KOPT-K1 (cell line): ENCODE data around the gene NXPE4.
"Not testable (repeated sequence)": the region's sequence is repeated elsewhere in the genome, so short reads cannot be mapped to it uniquely, and the experiment has no call there.

ENCODE experiments used
- H3K27ac ChIP-seq: fragments of 200-600 bp; sonication (generic); 2 replicates; pipeline ENCODE4 v1.5.1; 2016; ENCODE audit warnings: antibody characterized with exemption, mild to moderate bottlenecking, low read depth, low read length; ENCODE audit not compliant: poor library complexity, severe bottlenecking
- H3K36me3 ChIP-seq: fragments of 200-600 bp; sonication (generic); 2 replicates; pipeline ENCODE4 v1.5.1; 2017; ENCODE audit warnings: antibody characterized with exemption, mild to moderate bottlenecking, low read length, moderate library complexity; ENCODE audit not compliant: insufficient read depth
- H3K9me3 ChIP-seq: fragments of 200-600 bp; sonication (generic); 2 replicates; pipeline ENCODE4 v1.5.1; 2017; ENCODE audit warnings: antibody characterized with exemption, low read length, mild to moderate bottlenecking; ENCODE audit not compliant: insufficient read depth, poor library complexity, severe bottlenecking

NXPE4 gene

DNA sequence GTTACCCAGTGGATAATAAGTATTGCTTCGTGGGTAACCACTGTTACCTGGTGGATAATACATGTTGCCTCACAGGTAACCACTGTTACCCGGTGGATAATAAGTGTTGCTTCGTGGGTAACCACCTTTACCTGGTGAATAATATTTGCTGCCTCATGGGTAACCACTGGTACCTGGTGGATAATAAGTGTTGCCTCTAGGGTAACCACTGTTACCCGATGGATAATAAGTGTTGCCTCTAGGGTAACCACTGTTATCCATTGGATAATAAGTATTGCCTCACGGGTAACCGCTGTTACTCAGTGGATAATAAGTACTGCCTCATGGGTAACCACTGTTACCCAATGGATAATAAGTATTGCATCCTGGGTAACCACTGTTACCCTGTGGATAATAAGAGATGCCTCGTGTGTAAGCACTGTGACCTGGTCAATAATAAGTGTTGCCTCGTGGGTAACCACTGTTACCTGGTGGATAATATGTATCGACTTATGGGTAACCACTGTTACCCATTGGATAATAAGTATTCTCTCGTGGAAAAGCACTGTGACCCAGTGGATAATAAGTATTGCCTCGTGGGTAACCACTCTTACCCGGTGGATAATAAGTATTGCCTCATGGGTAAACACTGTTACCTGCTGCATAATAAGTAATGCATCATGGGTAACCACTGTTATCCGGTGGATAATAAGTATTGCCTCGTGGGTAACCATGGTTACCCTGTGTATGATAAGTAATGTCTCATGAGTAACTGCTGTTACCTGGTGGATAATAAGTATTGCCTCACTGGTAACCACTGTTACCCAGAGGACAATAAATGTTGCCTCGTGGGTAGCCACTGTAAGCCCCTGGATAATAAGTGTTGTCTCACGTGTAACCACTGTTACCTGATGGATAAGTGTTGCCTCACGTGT, 20.1 kb upstream of the NXPE4 start:
- no peak overlapping the region for H3K27ac ChIP-seq
- H3K36me3 ChIP-seq: no peaks in the 10 kb centered on the region
- peaks cover 81% of the 10 kb centered on the region for H3K9me3 ChIP-seq

DNA sequence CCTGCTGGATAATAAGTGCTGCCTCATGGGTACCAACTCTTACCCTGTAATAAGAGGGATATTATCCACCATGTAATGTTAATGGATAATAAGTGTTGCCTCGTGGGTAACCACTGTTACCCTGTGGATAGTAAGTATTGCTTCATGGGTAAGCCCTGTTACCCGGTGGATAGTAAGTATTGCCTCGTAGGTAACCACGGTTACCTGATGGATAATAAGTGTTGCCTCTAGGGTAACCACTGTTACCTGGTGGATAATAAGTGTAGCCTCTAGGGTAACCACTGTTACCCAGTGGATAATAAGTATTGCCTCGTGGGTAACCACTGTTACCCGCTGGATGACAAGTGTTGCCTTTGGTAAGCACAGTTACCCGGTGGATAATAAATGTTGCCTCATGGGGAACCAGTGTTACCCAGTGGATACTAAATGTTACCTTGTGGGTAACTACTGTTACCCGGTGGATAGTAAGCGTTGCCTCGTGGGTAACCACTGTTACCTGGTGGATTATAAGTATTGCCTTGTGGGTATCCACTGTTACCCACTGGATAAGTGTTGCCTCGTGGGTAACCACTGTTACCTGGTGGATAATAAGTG, 18.6 kb upstream of the NXPE4 start:
- Histone ChIP-seq H3K27ac (no peak overlapping the region), H3K9me3 (peaks cover 80% of the 10 kb centered on the region), H3K36me3 (no peaks in the 10 kb centered on the region)

DNA sequence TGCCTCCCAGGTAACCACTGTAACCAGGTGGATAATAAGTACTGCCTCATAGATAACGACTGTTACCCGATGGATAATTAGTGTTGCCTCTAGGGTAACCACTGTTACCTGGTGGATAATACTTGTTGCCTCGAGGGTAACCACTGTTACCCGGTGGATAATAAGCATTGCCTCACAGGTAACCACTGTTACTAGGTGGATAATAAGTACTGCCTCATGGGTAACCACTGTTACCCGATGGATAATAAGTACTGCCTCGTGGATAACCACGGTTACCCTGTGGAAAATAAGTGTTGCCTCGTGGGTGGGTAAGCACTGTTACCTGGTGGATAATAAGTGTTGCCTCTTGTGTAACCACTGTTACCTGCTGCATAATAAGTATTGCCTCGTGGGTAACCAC, 17.5 kb upstream of the NXPE4 start:
- not testable (repeated sequence) for H3K36me3 ChIP-seq, H3K27ac ChIP-seq
- H3K9me3 ChIP-seq: peaks cover 78% of the 10 kb centered on the region

DNA sequence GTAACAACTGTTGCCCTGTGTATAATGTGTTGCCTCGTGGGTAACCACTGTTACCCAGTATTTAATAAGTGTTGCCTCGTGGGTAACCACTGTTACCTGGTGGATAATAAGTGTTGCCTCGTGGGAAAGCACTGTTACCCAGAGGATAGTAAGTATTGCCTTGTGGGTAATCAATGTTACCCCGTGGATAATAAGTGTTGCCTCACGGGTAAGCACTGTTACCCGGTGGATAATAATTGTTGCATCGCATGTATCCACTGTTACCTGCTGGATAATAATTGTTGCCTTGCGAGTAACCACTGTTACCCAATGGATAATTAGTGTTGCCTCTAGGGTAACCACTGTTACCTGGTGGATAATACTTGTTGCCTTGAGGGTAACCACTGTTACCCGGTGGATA, 17.1 kb upstream of the NXPE4 start:
- Histone ChIP-seq H3K27ac (no peak overlapping the region), H3K9me3 (peaks cover 74% of the 10 kb centered on the region), H3K36me3 (no peaks in the 10 kb centered on the region)

DNA sequence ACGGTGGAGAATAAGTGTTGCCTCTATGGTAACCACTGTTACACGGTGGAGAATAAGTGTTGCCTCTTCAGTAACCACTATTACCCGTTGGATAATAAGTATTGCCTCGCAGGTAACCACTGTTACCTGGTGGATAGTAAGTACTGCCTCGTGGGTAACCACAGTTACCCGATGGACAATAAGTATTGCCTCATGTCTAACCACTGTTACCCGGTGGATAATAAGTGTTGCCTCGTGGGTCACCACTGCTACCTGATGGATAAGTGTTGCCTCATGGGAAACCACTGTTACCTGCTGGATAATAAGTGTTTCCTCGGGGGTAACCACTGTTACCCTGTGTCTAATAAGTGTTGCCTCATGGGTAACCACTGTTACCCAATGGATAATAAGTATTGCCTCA, 16.6 kb upstream of the NXPE4 start:
- not testable (repeated sequence) for H3K36me3 ChIP-seq, H3K27ac ChIP-seq
- H3K9me3 ChIP-seq: peaks cover 71% of the 10 kb centered on the region

DNA sequence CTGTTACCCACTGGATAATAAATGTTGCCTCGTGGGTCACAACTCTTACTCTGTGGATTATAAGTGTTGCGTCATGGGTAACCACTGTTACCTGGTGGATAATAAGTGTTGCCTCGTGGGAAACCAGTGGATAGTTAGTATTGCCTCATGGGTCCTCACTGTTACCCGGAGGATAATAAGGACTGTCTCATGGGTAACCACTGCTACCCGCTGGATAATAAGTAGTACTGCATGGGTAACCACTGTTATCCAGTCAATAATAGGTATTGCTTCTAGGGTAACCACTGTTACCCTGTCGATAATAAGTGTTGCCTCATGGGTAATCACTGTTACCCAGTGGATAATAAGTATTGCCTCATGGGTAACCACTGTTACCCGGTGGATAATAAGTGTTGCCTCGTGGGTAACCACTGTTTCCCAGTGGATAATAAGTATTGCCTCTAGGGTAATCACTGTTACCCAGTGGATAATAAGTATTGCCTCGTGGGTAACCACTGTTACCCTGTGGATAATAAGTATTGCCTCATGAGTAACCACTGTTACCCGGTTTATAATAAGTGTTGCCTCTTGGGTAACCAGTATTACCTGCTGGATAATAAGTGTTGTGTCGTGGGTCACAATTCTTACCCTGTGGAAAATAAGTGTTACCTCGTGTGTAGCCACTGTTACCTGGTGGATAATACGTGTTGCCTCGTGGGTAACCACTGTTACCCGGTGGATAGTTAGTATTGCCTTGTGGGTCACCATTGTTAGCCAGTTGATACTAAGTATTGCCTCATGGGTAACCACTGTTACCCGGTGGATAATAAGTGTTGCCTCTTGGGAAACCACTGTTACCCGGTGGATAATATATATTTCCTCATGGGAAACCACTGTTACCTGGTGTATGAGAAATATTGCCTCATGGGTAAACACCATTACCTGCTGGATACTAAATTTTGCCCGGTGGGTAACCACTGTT, 15.7 kb upstream of the NXPE4 start:
- Histone ChIP-seq H3K36me3 (no peaks in the 10 kb centered on the region), H3K27ac (no peak overlapping the region), H3K9me3 (peaks cover 70% of the 10 kb centered on the region)

DNA sequence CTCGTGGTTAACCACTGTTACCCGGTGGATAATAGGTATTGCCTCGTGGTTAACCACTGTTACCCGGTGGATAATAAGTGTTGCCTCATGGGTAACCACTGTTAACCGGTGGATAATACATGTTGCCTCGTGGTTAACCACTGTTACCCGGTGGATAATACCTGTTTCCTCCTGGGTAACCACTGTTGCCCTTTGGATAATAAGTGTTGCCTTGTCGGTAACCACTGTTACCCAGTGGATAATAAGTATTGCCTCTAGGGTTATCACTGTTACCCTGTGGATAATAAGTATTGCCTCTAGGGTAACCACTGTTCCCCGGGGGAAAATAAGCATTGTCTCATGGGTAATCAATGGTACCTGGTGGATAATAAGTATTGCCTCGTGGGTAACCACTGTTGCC, 15.0 kb upstream of the NXPE4 start:
- Histone ChIP-seq H3K9me3 (peaks cover 68% of the 10 kb centered on the region), H3K27ac (no peak overlapping the region)

DNA sequence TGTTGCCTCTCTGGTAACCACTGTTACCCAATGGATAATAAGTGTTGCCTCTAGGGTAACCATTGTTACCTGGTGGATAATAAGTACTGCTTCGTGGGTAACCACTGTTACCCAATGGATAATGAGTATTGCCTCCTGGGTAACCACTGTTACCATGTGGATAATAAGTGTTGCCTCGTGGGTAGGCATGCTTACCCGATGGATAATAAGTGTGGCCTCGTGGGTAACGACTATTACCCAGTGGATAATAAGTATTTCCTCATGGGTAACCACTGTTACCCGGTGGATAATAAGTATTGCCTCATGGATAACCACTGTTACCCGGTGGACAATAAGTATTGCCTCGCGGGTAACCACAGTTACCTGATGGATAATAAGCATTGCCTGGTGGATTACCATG, 13.8 kb upstream of the NXPE4 start:
- peaks cover 65% of the 10 kb centered on the region for H3K9me3 ChIP-seq
- no peak overlapping the region for H3K27ac ChIP-seq
- no peaks in the 10 kb centered on the region for H3K36me3 ChIP-seq

More for the DNA sequence above, 15.0 kb upstream of the NXPE4 start:
- no peaks in the 10 kb centered on the region for H3K36me3 ChIP-seq

DNA sequence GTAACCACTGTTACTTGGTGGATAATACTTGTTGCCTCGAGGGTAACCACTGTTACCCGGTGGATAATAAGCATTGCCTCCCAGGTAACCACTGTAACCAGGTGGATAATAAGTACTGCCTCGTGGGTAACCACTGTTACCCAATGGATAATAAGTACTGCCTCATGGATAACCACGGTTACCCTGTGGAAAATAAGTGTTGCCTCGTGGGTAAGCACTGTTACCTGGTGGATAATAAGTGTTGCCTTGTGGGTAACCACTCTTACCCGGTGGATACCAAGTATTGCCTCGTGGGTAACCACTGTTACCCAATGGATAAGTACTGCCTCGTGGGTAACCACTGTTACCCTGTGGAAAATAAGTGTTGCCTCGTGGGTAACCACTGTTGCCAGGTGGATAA, 13.0 kb upstream of the NXPE4 start:
- not testable (repeated sequence) for H3K27ac ChIP-seq, H3K36me3 ChIP-seq
- H3K9me3 ChIP-seq: peaks cover 57% of the 10 kb centered on the region

DNA sequence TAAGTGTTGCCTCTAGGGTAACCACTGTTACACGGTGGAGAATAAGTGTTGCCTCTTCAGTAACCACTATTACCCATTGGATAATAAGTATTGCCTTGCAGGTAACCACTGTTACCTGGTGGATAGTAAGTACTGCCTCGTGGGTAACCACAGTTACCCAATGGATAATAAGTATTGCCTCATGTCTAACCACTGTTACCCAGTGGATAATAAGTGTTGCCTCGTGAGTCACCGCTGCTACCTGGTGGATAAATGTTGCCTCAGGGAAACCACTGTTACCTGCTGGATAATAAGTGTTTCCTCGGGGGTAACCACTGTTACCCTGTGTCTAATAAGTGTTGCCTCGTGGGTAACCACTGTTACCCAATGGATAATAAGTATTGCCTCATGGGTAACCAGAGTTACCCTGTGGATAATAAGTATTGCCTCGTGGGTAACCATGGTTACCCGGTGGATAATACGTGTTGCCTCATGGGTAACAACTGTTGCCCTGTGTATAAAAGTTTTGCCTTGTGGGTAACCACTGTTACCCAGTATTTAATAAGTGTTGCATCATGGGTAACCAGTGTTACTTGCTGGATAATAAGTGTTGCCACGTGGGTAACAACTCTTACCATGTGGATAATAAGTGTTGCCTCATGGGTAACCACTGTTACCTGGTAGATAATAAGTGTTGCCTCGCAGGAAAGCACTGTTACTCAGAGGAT, 12.3 kb upstream of the NXPE4 start:
- peaks cover 50% of the 10 kb centered on the region for H3K9me3 ChIP-seq
- H3K36me3 ChIP-seq: no peaks in the 10 kb centered on the region
- no peak overlapping the region for H3K27ac ChIP-seq

DNA sequence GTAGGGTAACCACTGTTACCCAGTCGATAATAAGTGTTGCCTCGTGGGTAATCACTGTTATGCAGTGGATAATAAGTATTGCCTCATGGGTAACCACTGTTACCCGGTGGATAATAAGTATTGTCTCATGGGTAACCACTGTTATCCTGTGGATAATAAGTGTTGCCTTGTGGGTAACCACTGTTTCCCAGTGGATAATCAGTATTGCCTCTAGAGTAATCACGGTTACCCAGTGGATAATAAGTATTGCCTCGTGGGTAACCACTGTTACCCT, 11.2 kb upstream of the NXPE4 start:
- not testable (repeated sequence) for H3K27ac ChIP-seq, H3K36me3 ChIP-seq
- peaks cover 47% of the 10 kb centered on the region for H3K9me3 ChIP-seq

DNA sequence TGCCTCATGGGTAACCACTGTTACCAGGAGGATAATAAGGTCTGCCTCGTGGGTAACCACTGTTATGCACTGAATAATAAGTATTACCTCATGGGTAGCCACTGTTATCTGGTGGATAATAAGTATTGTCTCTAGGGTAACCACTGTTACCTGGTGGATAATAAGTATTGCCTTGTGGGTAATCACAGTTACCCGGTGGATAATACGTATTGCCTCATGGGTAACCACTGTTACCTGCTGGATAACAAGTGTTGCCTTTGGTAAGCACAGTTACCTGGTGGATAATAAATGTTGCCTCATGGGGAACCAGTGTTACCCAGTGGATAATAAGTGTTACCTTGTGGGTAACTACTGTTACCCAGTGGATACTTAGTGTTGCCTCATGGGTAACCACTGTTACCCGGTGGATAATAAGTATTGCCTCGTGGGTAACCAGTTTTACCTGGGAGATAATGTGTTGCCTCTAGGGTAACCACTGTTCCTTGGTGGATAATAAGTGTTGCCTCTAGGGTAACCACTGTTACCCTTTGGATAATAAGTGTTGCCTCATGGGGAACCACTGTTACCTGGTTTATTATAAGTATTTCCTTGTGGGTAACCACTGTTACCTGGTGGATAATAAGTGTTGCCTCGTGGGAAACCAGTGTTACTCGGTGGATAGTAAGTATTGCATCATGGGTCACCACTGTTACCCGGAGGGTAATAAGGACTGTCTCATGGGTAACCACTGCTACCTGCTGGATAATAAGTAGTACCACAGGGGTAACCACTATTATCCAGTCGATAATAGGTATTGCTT, 10.6 kb upstream of the NXPE4 start:
- H3K9me3 ChIP-seq: peaks cover 43% of the 10 kb centered on the region
- no peaks in the 10 kb centered on the region for H3K36me3 ChIP-seq
- H3K27ac ChIP-seq: no peak overlapping the region

DNA sequence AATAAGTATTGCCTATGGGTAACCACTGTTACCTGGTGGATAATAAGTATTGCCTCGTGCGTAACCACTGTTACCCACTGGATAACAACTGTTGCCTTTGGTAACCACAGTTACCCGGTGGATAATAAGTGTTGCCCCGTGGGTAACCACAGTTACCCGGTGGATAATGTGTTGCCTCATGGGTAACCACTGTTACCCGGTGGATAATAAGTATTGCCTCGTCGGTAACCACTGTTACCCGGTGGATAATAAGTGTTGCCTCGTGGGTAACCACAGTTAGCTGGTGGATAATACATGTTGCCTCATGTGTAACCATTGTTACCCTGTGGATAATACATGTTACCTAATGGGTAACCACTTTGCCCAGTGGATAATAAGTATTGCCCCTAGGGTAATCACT, 9.8 kb upstream of the NXPE4 start:
- Histone ChIP-seq H3K27ac (no peak overlapping the region), H3K9me3 (peaks cover 41% of the 10 kb centered on the region), H3K36me3 (no peaks in the 10 kb centered on the region)

DNA sequence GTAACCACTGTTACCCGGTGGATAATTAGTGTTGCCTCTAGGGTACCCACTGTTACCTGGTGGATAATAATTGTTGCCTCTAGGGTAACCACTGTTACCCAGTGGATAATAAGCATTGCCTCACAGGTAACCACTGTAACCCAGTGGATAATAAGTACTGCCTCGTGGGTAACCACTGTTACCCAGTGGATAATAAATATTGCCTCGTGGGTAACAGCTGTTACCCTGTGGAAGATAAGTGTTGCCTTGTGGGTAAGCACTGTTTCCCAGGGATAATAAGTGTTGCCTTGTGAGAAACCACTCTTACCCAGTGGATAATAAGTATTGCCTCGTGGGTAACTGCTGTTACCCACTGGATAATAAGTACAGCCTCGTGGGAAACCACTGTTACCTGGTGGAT, 9.3 kb upstream of the NXPE4 start:
- no peak overlapping the region for H3K27ac ChIP-seq
- no peaks in the 10 kb centered on the region for H3K36me3 ChIP-seq
- H3K9me3 ChIP-seq: peaks cover 36% of the 10 kb centered on the region
